Activated CD4-positive, alpha-beta T cell treated with anti-CD3 and anti-CD28 coated beads, Interleukin-2, amount 50 U/mL, for 1 hour (primary cell): ENCODE measurements around the gene AMIGO1.
A peak's percentile ranks its signal among the peaks of the same experiment; 100 is the strongest.

ENCODE experiments used
- DNase-seq: peaks from one replicate; pipeline ENCODE4 v3.0.0-alpha.2; 2020

AMIGO1 gene, protein sequence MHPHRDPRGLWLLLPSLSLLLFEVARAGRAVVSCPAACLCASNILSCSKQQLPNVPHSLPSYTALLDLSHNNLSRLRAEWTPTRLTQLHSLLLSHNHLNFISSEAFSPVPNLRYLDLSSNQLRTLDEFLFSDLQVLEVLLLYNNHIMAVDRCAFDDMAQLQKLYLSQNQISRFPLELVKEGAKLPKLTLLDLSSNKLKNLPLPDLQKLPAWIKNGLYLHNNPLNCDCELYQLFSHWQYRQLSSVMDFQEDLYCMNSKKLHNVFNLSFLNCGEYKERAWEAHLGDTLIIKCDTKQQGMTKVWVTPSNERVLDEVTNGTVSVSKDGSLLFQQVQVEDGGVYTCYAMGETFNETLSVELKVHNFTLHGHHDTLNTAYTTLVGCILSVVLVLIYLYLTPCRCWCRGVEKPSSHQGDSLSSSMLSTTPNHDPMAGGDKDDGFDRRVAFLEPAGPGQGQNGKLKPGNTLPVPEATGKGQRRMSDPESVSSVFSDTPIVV

DNA sequence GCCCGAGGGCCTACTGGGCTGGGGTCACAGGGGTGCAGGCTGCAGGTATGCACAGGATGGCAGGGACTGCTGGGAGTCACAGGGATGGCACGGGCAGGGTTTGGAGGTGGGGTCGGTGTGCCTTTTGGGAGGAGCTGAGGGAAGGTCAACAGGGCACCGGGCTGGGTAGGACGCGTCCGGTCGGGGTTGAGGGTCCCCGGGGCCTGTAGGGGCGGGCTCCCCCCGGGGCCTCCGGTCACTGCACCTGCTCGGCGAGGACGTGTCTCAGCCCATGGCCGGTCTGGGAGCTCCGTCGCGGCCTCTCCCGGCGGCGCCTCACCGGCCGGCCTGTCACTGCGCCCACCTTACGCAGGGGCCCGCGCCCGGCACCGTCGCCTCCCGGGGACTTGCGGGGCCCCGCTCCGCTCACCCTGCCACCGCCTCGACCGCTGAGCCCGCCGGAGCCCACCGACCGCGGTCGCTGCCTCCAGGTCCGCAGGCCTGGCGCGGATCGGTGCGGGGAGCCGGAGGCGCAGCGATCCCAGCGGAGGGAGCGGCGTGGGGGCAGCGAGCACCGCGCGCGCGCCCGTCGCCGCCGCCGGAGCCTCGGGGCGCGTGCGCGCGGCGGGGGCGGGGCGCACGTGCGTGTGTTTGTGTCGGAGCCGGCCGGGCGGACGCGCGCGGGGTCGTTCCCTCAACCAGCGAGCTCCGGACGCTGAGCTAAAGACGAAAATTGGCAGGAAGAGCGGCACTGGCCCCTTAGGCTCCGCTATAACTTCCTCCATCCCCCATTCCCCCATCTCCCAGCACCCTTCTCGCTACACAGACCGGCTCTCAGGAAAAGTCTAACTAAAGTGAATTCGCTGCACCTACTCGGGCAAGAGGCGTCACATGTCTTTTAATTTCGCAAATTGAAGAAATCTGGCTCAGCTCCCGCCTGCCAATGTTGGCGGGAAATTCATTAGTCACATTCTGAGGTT lies at the start of gene AMIGO1:
AMIGO1 (minus strand) TSS at position 552 of the 959 bp plus-strand sequence. CDS start 815 bp downstream, outside the sequence.
- DNase-seq, result peak; percentile 60

DNA sequence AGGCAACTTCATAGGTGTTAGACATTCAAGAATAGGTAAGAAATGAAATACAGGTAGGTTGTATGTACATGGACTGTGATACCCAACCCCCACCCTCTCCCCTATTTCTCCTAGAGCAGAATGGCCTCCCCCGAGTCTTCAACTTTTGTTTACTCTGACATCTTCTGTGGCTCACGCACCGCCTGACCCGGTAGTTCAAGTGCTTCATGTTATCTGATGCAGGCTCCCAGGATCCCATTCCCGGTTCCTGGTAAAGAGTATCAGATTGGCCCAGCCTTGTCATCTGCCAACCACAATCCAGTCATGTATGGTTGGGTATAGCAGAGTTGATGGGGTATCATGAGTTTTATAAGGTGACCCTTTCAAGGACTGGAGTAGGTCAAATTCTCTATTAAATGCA lies 48.0 kb upstream of the AMIGO1 start:
- DNase-seq, result no peak

DNA sequence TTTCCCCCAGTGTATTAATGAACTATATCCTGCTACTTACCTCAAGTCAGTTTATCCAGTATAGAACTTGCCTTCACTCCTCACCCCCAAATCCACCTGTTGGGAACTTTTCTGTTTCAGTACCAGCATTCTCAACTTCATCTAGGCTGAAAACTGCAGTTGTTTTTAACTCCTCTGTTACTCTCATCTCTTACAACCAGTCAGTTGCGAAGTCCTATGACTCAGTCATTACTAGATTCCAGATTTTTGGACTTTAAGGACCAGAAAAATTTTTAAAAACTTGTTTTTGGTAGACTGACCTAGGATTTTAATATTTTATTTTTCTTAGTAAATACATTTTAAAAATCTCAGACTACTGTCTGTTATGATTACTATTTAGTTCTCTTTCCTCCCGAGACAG lies 47.0 kb upstream of the AMIGO1 start:
- no peak for DNase-seq

DNA sequence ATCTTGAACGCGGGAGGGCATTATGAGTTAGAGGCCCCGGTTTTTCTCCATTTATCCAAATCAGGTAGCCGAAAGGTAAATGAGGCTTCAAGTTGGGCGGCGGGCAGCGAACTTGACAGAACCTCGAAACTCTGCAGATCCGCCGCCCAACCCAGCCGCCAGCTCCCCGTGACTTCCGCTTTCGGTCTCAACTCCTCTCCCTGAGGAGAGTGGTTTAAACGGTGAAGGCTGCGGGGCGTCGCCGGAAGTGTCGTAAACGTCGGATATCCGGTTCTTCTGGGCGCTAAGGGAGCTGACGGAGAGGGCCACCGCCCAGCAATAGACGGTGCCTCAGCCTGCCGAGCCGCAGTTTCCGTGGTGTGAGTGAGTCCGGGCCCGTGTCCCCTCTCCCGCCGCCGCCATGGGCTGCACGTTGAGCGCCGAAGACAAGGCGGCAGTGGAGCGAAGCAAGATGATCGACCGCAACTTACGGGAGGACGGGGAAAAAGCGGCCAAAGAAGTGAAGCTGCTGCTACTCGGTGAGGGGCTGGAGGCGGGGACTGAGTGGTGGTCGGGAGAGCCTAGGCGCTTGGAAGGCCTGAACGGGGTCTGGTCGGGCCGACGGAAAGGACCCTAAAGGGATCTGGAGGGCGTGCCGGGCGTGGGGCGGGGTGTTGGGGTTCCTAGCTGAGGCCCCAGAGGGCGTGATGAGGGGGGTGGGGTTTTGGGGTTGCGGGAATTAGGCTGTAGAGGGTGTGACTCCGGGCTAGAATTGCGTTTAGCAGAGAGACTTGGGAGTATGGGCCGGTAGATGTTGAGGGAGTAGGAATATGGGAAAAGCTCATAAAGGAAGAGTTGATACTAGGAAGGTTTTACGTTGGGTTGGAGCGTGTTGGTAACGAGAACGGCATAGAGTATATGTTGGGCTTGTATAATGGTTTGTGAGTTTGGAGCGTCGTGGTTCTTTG lies 39.1 kb upstream of the AMIGO1 start, which contains the start of gene GNAI3:
GNAI3 (plus strand) TSS at position 295 of the 947 bp plus-strand sequence; CDS start at position 401, 106 bp downstream.
- peak; percentile 95 for DNase-seq

DNA sequence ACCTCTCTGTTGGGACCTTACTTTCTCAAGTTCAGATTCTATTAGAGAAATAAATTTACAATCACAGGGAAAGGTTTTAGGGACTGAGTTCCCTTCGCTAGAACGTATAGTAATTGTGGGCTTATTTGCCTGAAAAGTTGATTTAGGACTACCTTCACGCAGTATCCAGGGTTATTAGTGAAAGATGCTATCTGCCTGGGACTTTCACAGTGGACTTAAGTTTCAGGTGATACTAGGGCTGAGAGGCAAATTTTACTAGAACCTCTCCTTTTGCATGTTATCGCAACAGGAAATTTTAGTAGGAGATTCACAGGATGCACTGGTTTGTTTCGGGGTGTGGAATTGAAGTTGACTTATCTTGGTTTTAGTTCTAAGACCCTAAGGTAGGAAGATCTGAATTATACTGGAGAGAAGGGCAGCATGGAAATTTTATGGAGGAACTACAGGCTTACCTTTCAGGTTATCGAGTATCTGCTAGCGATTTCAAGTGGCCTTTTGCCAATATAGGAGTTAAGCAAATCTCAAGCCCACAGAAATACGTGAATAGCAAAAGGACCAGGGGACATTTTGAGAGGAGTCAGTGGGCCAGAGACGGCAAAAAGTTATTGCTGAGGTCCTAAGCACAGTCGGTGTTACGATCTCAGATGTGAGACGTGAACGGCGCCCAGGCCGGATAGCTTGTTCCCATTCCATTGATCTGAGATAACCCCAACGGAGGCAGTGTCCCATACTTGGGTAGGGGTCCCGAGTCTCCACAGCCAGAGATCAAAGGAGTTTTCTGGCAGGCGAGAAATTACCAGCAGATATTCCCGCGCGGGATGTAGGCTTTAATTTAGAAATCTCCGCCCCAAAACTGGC lies 38.2 kb upstream of the AMIGO1 start:
- DNase-seq, result no peak

DNA sequence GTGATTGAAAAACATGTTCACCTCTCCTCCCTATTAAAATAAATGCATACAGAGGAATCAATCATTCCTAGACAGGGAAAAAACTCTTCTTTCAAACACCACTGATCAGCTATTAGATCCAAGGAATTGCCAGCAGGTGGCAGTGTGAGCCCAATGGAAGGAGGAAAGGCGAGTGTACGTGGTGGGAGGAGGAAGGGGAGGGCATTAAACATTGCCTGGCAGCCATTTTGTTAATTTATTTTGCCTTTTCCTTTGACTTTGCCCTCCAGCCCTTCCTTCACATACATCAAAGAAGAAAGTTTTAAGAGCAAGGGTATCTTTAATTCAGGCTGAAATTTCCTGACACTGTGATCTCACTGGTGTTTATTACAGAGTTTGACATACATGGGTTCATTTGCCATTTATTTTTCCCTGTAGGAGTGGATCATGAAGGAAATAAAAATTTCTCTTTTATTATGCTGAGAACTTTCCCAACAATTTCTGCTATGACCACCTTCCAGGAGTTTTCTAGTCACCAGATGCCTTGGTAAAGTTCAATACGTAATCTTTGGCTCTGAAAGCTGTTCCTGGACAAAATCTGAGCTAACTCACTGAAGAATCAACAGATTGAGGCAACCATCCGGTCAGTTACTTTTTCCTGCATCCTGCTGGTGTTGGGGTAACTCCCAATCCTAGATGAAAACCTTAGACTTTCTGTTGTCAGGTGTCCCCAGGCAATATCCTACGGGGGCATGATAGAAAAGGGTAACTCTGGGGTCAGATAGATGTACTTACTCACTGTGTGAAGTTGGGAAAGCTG lies 37.0 kb upstream of the AMIGO1 start:
- DNase-seq, result peak; percentile 90

DNA sequence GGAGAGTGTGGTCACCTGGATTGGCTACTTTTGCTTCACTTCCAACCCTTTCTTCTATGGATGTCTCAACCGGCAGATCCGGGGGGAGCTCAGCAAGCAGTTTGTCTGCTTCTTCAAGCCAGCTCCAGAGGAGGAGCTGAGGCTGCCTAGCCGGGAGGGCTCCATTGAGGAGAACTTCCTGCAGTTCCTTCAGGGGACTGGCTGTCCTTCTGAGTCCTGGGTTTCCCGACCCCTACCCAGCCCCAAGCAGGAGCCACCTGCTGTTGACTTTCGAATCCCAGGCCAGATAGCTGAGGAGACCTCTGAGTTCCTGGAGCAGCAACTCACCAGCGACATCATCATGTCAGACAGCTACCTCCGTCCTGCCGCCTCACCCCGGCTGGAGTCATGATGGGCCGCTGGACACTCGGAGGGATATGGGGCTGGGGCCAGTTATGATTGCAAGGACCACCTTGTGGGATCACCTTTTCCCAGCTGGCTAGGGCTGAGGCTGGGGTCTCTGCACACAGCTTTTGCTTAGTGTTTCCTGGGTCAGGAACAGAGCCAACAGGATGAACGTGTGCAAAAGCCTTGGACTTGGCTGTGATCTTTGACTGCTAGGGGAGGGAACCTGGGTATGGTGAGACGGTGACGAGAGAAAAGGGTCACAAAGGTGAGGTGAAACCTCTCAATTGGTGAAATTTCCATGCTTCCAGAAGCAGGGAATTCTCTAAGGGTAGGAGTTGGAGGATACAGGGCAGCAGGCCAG lies 34.6 kb upstream of the AMIGO1 start:
- no peak for DNase-seq

DNA sequence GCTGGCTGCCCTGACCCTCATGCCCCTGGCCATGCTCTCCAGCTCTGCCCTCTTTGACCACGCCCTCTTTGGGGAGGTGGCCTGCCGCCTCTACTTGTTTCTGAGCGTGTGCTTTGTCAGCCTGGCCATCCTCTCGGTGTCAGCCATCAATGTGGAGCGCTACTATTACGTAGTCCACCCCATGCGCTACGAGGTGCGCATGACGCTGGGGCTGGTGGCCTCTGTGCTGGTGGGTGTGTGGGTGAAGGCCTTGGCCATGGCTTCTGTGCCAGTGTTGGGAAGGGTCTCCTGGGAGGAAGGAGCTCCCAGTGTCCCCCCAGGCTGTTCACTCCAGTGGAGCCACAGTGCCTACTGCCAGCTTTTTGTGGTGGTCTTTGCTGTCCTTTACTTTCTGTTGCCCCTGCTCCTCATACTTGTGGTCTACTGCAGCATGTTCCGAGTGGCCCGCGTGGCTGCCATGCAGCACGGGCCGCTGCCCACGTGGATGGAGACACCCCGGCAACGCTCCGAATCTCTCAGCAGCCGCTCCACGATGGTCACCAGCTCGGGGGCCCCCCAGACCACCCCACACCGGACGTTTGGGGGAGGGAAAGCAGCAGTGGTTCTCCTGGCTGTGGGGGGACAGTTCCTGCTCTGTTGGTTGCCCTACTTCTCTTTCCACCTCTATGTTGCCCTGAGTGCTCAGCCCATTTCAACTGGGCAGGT lies 33.9 kb upstream of the AMIGO1 start:
- DNase-seq, result no peak

DNA sequence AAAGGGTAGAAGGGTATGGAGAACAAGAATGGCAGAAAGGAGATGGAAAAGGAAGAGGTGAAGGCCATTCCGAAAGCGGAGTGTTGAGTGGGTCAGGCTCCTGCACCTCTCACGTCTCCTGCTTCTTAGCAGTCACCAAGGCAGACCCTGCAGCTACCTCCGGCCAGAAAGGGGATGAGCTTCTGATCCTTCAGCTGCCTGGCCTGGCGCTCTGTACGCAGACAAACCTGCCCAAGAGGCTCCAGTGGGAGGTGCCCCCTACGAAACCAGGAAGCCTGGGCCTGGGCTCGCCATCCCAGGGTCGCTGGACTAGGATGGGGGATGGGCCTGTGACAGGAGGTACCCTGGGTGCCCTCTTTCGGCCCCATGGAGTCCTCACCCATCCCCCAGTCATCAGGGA lies 33.1 kb upstream of the AMIGO1 start:
- DNase-seq, result no peak

DNA sequence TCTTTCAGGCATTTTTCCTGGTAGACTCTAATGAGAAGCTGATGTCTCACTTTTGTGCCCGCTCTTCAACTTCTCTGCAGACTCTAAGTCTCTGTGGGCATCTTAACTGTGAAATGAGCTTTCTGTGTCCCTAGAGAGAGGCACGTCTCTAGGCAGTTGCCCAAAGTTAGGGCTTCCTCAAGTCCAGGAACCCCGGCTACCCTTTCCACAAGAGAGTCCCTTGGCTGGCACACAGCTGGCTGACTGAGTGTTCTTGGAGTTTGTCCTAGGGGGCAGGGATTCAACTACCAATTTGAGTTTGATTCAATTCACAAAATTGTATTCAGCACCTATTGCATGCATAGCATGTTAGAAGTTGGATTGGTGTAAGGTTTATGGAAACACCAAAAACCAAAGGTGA lies 31.6 kb upstream of the AMIGO1 start:
- DNase-seq, result no peak

DNA sequence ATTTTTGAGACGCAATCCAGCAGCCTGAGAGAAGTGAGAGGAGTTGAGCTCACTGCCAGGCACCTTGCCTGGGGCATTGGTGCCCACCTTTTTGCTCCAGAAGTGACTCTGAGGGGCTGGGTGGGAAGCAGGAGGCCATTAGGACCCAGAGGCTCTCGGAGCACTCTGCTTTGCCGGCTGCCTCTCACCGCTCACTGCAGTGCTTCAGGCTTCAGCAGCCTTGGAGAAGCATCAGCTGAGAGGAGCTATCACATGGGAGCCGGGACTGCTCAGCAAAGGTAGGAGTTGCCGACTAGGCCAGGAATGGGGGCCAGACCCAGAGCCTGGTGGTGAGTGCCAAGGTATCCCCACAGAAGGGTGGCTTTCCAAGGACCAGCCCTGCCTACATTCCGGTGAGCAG lies 30.1 kb upstream of the AMIGO1 start, which contains the start of gene GPR61:
GPR61 (plus strand) TSS at position 197 of the 400 bp plus-strand sequence. CDS start 3,151 bp downstream, outside the sequence.
- no peak for DNase-seq

DNA sequence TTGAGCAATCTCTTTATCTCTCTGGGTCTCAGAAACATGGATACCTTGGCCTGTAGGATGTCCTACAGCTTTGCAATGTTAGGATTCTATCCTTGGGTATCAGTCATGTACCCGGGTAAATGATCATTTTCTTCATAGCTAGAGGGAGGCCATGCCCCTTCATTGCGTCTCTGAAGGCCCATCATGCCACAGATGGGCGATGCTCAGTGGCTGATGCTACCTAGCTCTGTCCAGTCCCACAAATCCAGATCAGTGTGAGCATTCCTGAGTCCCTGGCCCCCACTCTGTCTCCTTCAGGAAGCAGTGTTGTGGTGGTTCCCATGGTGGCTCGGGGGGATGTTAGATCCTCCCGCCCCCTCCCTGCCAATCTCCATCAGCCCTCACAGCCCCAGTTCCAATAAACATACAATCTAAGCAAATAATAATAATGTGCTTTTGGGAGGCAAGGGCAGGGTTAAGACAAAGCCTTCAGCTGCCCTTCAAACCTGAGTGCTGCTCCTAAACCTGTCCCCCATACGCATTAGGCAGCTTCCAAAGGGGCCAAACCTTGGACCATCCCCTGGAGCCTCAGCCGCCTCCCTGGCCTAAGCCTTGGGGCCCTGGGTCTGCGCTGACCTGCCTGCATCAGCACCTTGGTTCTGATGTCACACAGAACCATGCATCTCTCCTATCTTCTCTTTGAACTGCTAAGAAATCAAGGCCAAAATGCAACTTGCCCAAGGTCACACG lies 29.5 kb upstream of the AMIGO1 start:
- no peak for DNase-seq

DNA sequence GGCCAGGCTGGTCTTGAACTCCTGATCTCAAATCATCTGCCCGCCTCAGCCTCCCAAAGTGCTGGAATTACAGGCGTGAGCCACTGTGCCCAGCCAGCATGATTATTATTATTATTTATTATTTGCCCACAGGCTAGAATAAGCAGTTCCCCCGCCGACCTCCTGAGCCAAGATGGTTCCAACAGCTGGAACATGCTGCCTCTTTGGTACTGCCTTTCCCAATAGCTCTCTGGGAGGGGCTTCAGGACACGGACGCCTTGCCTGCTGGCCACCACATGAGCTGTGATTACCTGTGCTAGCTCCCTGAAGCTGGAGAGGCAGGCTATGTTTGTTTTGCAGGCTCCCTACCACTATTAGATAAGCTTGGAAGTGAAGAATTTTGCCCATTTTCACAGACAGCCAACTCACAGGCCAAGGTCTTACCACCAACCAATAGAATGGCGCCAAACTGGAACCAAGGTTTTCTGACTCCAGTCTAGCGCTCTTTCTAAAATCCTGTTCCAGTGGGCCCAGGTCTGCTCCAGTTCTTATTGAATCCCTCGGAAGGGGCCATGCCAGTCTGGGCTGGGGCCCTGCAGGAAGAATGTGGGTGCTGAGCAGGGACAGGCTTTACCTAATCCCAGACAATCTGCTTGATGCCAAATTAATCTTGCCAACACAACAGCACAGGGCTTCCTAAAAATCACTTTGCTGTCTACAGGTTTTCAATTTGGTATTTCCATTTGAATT lies 28.1 kb upstream of the AMIGO1 start:
- DNase-seq, result no peak

DNA sequence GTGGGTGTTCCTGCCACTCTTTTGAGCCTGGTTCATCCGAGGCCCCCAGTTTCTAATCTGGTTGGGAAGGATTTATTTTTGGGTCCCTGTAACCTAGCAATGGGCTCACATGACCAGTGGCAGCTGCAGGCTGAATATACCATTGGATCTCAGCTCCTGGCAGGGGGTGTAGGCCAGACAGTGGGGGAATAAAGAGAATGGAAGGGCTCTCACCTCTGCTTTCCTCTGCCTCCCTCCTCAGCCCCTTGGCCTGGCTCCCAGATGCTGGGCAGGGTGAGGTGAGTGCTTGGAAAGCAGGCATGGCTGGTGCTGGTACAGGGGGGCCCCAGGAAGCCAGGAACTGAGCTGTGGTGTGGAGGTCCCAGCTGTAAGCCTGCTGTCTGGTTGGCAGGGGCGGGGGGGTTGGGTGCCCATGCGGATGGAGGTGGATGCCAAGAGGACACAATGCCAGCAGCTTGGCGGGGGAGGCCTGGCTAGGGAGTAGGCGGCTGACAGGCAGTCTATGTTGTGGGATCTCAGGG lies 26.5 kb upstream of the AMIGO1 start:
- no peak for DNase-seq

DNA sequence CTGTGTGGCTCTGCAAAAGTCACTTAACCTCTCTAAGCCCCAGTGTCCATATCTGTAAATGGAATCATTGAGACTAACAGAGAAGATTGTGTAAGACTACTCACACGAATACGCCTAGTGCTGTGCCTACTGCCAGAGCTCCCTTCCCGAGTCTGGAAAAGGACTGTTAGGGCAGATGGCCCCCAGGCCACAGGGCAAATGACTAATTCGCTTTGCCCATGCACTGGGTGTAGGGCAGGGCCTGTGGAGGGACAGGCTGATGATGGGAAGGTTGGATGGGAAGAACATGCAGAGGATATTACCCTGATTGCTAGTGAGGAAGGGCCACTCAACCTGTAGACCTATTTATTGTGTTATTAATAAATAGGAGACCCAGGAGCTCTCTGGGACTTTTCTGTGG lies 26.0 kb upstream of the AMIGO1 start:
- DNase-seq, result no peak

DNA sequence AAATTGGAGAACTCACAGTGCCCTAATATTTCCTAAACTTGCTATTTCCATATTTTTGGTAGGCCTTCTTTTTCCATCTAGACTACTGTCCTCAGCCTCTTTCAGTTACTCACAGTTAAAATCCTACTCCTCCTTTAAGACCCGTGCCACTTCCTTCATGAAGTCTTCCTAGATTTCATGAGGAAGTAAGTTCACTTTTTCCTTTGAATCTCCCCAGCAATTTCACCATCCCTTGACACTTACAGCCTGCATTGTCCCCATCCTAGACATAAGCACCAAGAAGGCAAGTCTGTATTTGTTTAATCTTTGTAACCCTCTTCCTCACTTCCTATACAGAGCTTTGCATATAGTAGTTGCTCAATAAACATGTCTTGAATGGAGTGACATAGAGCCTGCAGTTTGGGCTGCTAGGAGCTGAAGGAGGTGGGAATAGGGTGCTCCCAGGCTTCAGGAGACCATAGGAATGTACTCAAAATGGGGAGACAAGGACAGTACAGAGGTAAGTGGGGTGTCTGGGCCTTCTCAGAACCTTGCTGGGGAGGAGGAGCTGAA lies 24.9 kb upstream of the AMIGO1 start:
- DNase-seq, result no peak
